Measurements from ENCODE around the gene IDUA. TPM values are rescaled to one million over a fixed set of nuclear protein-coding genes. Genes with fewer than 3 reads are reported as not detected.

Gene IDUA
- polyA plus RNA-seq, 3 donors, result 6.4 to 64.4 (median 8.5) TPM

DNA sequence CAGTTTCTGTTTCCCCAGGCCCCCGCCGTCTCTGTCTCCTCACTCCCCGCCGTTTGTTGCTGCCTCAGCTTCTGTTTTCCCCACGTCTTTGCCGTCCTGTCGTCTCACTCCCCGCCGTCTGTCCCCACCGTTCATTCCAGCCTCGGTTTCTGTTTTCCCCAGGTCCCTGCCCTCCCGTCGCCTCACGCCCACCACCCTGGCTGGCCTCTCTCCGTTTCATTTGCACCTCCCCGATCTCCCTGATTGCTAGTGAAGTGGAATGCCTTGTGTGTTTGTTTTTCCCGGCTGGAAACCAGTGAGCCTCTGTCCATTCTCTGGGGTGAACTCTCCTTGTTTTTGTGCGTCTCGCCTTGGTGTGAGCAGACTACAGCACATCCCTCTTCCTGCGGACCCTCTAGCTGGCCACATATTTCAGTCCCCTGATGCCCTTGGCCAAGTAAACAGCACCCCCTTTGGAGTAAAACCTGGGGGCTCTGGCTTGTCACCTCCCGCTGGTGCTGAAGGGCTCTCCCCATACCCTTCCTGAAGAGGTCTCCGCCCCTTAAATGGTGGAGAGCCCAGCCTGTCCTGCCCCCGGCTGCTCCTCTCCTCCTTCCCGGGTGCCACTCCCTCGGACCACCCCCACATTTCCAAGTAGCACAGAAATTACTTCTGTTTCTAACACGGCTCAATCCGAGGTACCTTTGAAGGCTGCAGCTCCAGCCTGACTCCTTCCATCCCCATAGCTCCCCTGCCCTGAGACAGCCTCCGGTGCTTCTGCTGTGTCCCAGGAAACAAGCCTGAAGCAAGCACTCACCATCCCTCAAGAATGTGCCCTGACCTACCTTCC lies 41.4 kb upstream of the IDUA start:
- Histone ChIP-seq H4K20me1 (ENCODE audit: insufficient read depth, low read length) (peaks cover 54% of the 10 kb centered on the region), H3K27me3 (ENCODE audit: control insufficient read depth in 2 of 2, insufficient read depth in 2 of 2, low read length in 2 of 2) (peaks cover 0 to 4% of the 10 kb centered on the region in 2 donors), H3K4me3 (replicated peaks in 1 of 3; ENCODE audit: low read depth in 2 of 3, low read length in 3 of 3) (no peak overlapping the region), H3K9ac (ENCODE audit: insufficient read depth, low read length, poor library complexity, severe bottlenecking) (no peak overlapping the region), H3K36me3 (replicated peaks in 1 of 2; ENCODE audit: control insufficient read depth in 1 of 2, insufficient read depth in 2 of 2, low read length in 2 of 2) (peaks cover 6 to 12% of the 10 kb centered on the region in 2 donors), H3K79me2 (ENCODE audit: insufficient read depth, low read length) (peaks cover 20% of the 10 kb centered on the region), H3K4me1 (ENCODE audit: control insufficient read depth in 1 of 2, insufficient read depth in 2 of 2, low read length in 2 of 2) (peaks cover 1 to 2% of the 10 kb centered on the region in 2 donors), H3K27ac (ENCODE audit: low read depth in 1 of 2, low read length in 2 of 2) (no peak overlapping the region), H3K4me2 (replicated peaks; ENCODE audit: extremely low read depth, low read length, poor library complexity, severe bottlenecking) (no peak overlapping the region), H2AFZ (ENCODE audit: insufficient read depth, low read depth, low read length, poor library complexity, severe bottlenecking) (no peak overlapping the region), H3K9me3 (replicated peaks in 1 of 2; ENCODE audit: control insufficient read depth in 1 of 2, insufficient read depth in 1 of 2, low read length in 2 of 2) (no peaks in the 10 kb centered on the region)
- intact Hi-C loops (cut with micrococcal nuclease), result no loop called here
- Mint-ChIP-seq H3K36me3 (peaks cover 24 to 26% of the 10 kb centered on the region in 2 donors), H3K9me3 (peaks cover 0 to 2% (median 0%) of the 10 kb centered on the region in 7 donors), H3K27ac (no peak overlapping the region), H3K4me1 (peaks cover 5% of the 10 kb centered on the region), H3K27me3 (ENCODE audit: low read depth in 3 of 3) (peaks cover 0 to 14% (median 2%) of the 10 kb centered on the region in 3 donors), H3K4me3 (peak overlapping the region in 1 of 2 donors; percentile 51)
- WGBS (ENCODE audit: insufficient coverage), result 89% methylated on average over 20 of the region's 28 CpGs
- TF ChIP-seq, protein P1, sequence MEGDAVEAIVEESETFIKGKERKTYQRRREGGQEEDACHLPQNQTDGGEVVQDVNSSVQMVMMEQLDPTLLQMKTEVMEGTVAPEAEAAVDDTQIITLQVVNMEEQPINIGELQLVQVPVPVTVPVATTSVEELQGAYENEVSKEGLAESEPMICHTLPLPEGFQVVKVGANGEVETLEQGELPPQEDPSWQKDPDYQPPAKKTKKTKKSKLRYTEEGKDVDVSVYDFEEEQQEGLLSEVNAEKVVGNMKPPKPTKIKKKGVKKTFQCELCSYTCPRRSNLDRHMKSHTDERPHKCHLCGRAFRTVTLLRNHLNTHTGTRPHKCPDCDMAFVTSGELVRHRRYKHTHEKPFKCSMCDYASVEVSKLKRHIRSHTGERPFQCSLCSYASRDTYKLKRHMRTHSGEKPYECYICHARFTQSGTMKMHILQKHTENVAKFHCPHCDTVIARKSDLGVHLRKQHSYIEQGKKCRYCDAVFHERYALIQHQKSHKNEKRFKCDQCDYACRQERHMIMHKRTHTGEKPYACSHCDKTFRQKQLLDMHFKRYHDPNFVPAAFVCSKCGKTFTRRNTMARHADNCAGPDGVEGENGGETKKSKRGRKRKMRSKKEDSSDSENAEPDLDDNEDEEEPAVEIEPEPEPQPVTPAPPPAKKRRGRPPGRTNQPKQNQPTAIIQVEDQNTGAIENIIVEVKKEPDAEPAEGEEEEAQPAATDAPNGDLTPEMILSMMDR (IDR thresholded peaks at IDR 0.05), result no peak
- no peak for DNase-seq

DNA sequence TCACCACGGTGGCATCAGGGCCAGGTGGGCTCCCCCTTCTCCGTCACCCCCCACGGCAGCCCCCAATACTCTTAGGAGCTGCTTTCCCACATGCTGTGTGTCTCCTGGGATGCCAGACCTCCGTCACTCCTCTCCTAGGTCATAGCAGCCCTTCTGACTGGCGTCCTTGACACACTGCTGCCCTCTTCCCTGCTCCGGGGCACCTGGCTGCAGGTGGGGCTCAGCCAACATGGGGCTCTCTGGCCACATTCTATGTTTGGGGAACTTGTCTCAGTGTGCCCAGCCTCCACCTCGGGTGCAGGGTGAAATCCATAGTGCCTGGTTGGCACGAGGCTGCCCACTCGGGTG lies 40.8 kb upstream of the IDUA start:
- Mint-ChIP-seq H3K9me3 (peaks cover 0 to 2% (median 0%) of the 10 kb centered on the region in 7 donors), H3K4me1 (peaks cover 3% of the 10 kb centered on the region), H3K36me3 (peaks cover 24 to 29% of the 10 kb centered on the region in 2 donors), H3K27me3 (ENCODE audit: low read depth in 3 of 3) (peaks cover 0 to 14% (median 2%) of the 10 kb centered on the region in 3 donors), H3K4me3 (peak overlapping the region in 1 of 2 donors; percentile 13), H3K27ac (peak overlapping the region in 1 of 7 donors; percentile 40)
- no peak overlapping the region for H2AFZ ChIP-seq (ENCODE audit: insufficient read depth, low read depth, low read length, poor library complexity, severe bottlenecking)
- peaks cover 54% of the 10 kb centered on the region for H4K20me1 ChIP-seq (ENCODE audit: insufficient read depth, low read length)
- H3K27me3 ChIP-seq (ENCODE audit: control insufficient read depth in 2 of 2, insufficient read depth in 2 of 2, low read length in 2 of 2), result peaks cover 0 to 4% of the 10 kb centered on the region in 2 donors
- 84% methylated on average over 8 of the region's 9 CpGs for WGBS (ENCODE audit: insufficient coverage)
- H3K4me2 ChIP-seq (replicated peaks; ENCODE audit: extremely low read depth, low read length, poor library complexity, severe bottlenecking), result no peak overlapping the region
- TF ChIP-seq, protein P1 (IDR thresholded peaks at IDR 0.05), result no peak
- no peak for DNase-seq
- H3K27ac ChIP-seq (ENCODE audit: low read depth in 1 of 2, low read length in 2 of 2), result no peak overlapping the region
- peaks cover 20% of the 10 kb centered on the region for H3K79me2 ChIP-seq (ENCODE audit: insufficient read depth, low read length)
- H3K36me3 ChIP-seq (replicated peaks in 1 of 2; ENCODE audit: control insufficient read depth in 1 of 2, insufficient read depth in 2 of 2, low read length in 2 of 2), result peaks cover 6 to 13% of the 10 kb centered on the region in 2 donors
- H3K4me1 ChIP-seq (ENCODE audit: control insufficient read depth in 1 of 2, insufficient read depth in 2 of 2, low read length in 2 of 2), result no peaks in the 10 kb centered on the region
- no peak overlapping the region for H3K9ac ChIP-seq (ENCODE audit: insufficient read depth, low read length, poor library complexity, severe bottlenecking)
- intact Hi-C loops (cut with micrococcal nuclease), result no loop called here
- H3K9me3 ChIP-seq (replicated peaks in 1 of 2; ENCODE audit: control insufficient read depth in 1 of 2, insufficient read depth in 1 of 2, low read length in 2 of 2), result no peaks in the 10 kb centered on the region
- H3K4me3 ChIP-seq (replicated peaks in 1 of 3; ENCODE audit: low read depth in 2 of 3, low read length in 3 of 3), result no peak overlapping the region
